ENCODE results near the gene MAPK8IP1.

The MAPK8IP1 gene

GRCh38 chr11:45859661-45860140 lies 25.8 kb upstream of the MAPK8IP1 start:
- no peak for DNase-seq (ENCODE audit: extremely low read depth in 1 of 2, low read depth in 1 of 2)

GRCh38 chr11:45860348-45860747 lies 25.1 kb upstream of the MAPK8IP1 start:
- no peak for DNase-seq (ENCODE audit: extremely low read depth in 1 of 2, low read depth in 1 of 2)

- no peak for DNase-seq (ENCODE audit: extremely low read depth in 1 of 2, low read depth in 1 of 2)
These were observed 24.5 kb upstream of the MAPK8IP1 start for GRCh38 chr11:45860764-45861510.

GRCh38 chr11:45864041-45864440 lies 21.4 kb upstream of the MAPK8IP1 start:
- no peak for DNase-seq (ENCODE audit: extremely low read depth in 1 of 2, low read depth in 1 of 2)

- no peak for DNase-seq (ENCODE audit: extremely low read depth in 1 of 2, low read depth in 1 of 2)
These were observed 15.9 kb upstream of the MAPK8IP1 start for GRCh38 chr11:45869551-45869950.

- DNase-seq (ENCODE audit: extremely low read depth in 1 of 2, low read depth in 1 of 2) = no peak
These were observed 14.7 kb upstream of the MAPK8IP1 start for GRCh38 chr11:45870706-45871105.

- no peak for DNase-seq (ENCODE audit: extremely low read depth in 1 of 2, low read depth in 1 of 2)
These were observed 13.8 kb upstream of the MAPK8IP1 start for GRCh38 chr11:45871638-45872037.

- DNase-seq (ENCODE audit: extremely low read depth in 1 of 2, low read depth in 1 of 2) = no peak
These were observed 12.6 kb upstream of the MAPK8IP1 start for GRCh38 chr11:45872651-45873356.

- no peak for DNase-seq (ENCODE audit: extremely low read depth in 1 of 2, low read depth in 1 of 2)
These were observed 9.1 kb upstream of the MAPK8IP1 start for GRCh38 chr11:45876401-45876800.

- DNase-seq (ENCODE audit: extremely low read depth in 1 of 2, low read depth in 1 of 2) = no peak
These were observed 8.2 kb upstream of the MAPK8IP1 start for GRCh38 chr11:45877221-45877620.

- no peak for DNase-seq (ENCODE audit: extremely low read depth in 1 of 2, low read depth in 1 of 2)
These were observed 7.6 kb upstream of the MAPK8IP1 start for GRCh38 chr11:45877845-45878244.

- no peak for DNase-seq (ENCODE audit: extremely low read depth in 1 of 2, low read depth in 1 of 2)
These were observed 5.4 kb upstream of the MAPK8IP1 start for GRCh38 chr11:45879803-45880686.

- DNase-seq (ENCODE audit: extremely low read depth in 1 of 2, low read depth in 1 of 2) = no peak
These were observed 4.5 kb upstream of the MAPK8IP1 start for GRCh38 chr11:45880772-45881570.

GRCh38 chr11:45881708-45882368 lies 3.6 kb upstream of the MAPK8IP1 start:
- DNase-seq (ENCODE audit: extremely low read depth in 1 of 2, low read depth in 1 of 2) = no peak

GRCh38 chr11:45884596-45885185 lies 760 bp upstream of the MAPK8IP1 start:
- no peak for DNase-seq (ENCODE audit: extremely low read depth in 1 of 2, low read depth in 1 of 2)

- no peak for DNase-seq (ENCODE audit: extremely low read depth in 1 of 2, low read depth in 1 of 2)
These were observed 670 bp downstream of the MAPK8IP1 start for GRCh38 chr11:45885921-45886721.

- no peak for DNase-seq (ENCODE audit: extremely low read depth in 1 of 2, low read depth in 1 of 2)
These were observed 1.5 kb downstream of the MAPK8IP1 start for GRCh38 chr11:45886816-45887520.

- DNase-seq (ENCODE audit: extremely low read depth in 1 of 2, low read depth in 1 of 2) = no peak
These were observed 2.1 kb downstream of the MAPK8IP1 start for GRCh38 chr11:45887587-45887986.
